Astrocyte of the spinal cord (primary cell): ENCODE data around the gene MAP3K20.

Source experiments
- DNase-seq: peaks from one replicate; pipeline ENCODE4 v3.0.0; 2011; ENCODE audit warnings: low read depth, low spot score
- H3K4me3 ChIP-seq: 2 replicates; pipeline ENCODE4 v1.5.1; 2011; ENCODE audit warnings: low read depth, mild to moderate bottlenecking, low read length, moderate library complexity
- CTCF ChIP-seq: IDR thresholded peaks from 2 replicates; pipeline ENCODE4 v1.5.1; 2012; ENCODE audit warnings: low read depth, mild to moderate bottlenecking, low read length, inconsistent platforms
- in situ Hi-C: cut with HindIII; loops from 2 replicates; pipeline ENCODE4 v1.10.0; 2017; ENCODE audit warnings: low sequenced_read_pairs

Gene MAP3K20

DNA sequence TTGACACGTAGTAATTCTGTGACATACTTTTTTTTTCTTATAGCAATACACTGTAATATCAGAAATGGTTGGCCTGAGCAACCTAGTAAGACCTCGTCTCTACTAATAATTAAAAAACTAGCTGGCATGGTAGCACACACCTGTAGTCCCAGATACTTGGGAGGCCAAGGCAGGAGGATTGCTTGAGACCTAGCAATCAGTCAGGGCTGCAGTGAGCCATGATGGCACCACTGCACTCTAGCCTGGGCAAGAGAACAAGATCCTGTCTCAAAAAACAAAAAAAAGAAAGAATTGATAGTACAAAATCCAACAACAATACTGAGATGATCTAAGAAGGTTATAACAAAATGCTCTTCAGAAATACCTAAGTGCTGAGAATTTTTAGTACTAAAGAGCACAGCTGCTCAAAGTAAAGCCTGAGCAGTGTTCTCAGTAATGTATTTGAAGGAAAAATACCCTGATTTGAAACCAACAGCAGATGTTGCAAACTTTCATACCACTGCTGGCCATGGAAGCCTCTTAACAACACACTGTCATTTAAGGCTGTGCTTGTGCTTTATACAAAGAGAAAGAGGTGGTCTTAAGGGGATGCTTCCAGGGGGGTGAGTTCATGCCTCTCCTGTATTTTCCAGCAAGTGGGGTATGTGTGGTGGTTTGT lies 146.4 kb downstream of the MAP3K20 start:
- H3K4me3 ChIP-seq = no peak overlapping the region
- in situ Hi-C loops = no loop called here
- no peak for DNase-seq
- TF ChIP-seq CTCF = no peak

- in situ Hi-C loops = no loop called here
- H3K4me3 ChIP-seq = no peak overlapping the region
- no peak for TF ChIP-seq CTCF
- DNase-seq = no peak
These were observed 148.2 kb downstream of the MAP3K20 start for GRCh38 chr2:173223871-173224270.

DNA sequence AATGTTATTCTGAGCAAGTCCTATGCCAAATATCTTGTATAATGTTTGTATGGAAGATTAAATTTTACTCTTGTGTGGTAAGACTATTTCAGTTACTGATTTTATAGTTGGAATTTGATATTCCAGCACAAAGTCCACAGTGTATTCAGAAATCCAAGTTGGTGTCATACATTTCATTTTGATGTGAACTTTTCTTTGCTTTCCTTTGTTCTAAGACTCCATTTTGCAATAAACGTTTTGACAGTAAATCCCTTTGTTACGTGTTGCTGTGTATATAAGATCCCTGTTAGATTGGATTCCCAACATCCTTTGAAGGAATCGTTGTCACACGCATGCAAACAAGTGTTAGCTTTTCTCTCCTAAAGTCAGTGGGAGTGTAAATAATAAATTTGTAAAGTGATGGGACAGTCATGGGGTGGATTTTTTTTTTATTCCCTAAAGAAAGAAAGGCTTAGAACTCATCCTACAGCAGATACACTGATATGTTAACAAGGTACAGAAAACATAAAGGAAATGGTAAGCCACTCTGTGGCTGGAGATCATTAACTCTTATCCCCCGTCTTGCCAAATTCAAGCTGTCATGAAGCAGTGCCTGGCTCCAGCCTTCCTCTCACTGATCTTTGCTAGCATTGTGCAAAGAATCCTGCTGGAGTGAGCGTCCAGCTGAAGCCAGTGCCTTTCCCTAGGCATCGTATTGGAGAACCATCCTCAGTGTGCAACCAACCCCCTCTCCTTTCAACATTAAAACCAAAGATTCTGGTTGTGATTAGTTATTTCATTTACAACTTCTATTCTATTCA lies 151.5 kb downstream of the MAP3K20 start:
- no peak overlapping the region for H3K4me3 ChIP-seq
- TF ChIP-seq CTCF = no peak
- in situ Hi-C loops = no loop called here
- no peak for DNase-seq

- in situ Hi-C loops = no loop called here
- DNase-seq = no peak
- no peak overlapping the region for H3K4me3 ChIP-seq
- TF ChIP-seq CTCF = no peak
These were observed 153.4 kb downstream of the MAP3K20 start for GRCh38 chr2:173229086-173229485.

GRCh38 chr2:173230181-173230580 lies 154.5 kb downstream of the MAP3K20 start:
- in situ Hi-C loops = no loop called here
- TF ChIP-seq CTCF = no peak
- H3K4me3 ChIP-seq = no peak overlapping the region
- no peak for DNase-seq

- in situ Hi-C loops = no loop called here
- no peak for DNase-seq
- TF ChIP-seq CTCF = no peak
- no peak overlapping the region for H3K4me3 ChIP-seq
These were observed 155.4 kb downstream of the MAP3K20 start for GRCh38 chr2:173231042-173231441.
